ENCODE results near the gene SLC6A8. TPM values are rescaled to one million over a fixed set of nuclear protein-coding genes. Genes with fewer than 3 reads are reported as not detected.
A peak's percentile ranks its signal among the peaks of the same experiment; 100 is the strongest.
"Not testable (repeated sequence)": the region's sequence is repeated elsewhere in the genome, so short reads cannot be mapped to it uniquely, and the experiment has no call there.

SLC6A8 gene
- total and polyA plus RNA-seq, 5 donors from 2014 or later: 0.08 to 3.4 (median 0.28) TPM

DNA sequence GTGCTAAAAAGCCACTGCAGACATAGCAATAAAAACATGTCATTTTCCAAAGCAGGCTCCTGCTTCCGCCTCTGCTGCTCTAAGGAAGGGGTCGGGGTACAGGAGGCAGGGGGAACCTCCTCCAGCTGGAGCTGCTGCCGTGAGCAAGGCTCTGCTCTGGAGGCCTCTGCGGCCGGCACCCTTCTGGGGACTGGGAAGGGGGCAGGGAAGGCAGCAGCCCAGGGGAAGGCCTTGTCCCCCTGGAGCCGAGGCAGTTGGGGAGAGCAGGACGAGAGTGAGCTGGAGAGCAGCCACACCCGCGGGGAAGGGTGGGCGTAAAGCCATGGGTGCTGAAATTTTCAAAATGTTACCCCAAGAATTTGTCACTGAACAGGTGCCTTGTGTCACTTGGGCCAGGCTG is 8.8 kb downstream of the SLC6A8 start:
- not testable (repeated sequence) for H3K27me3 ChIP-seq (ENCODE audit: control insufficient read depth, insufficient read depth, low read length); H3K4me3 Mint-ChIP-seq; H3K36me3 ChIP-seq (ENCODE audit: control insufficient read depth, insufficient read depth, low read length); H3K27ac Mint-ChIP-seq; DNase-seq; H3K4me1 Mint-ChIP-seq; ATAC-seq (ENCODE audit: low read depth in 2 of 2); H3K9me3 ChIP-seq (ENCODE audit: control insufficient read depth in 2 of 2, low read length in 2 of 2); H3K4me3 ChIP-seq (ENCODE audit: low read depth, low read length); H3K4me1 ChIP-seq (ENCODE audit: control insufficient read depth, insufficient read depth, low read length, poor library complexity, severe bottlenecking); H3K36me3 Mint-ChIP-seq; H3K27ac ChIP-seq (ENCODE audit: insufficient read depth, low read length, poor library complexity, severe bottlenecking); H3K27me3 Mint-ChIP-seq; H3K9me3 Mint-ChIP-seq

- H3K9me3 ChIP-seq (ENCODE audit: control insufficient read depth in 2 of 2, low read length in 2 of 2); H3K27ac Mint-ChIP-seq; DNase-seq; H3K36me3 Mint-ChIP-seq; H3K27me3 ChIP-seq (ENCODE audit: control insufficient read depth, insufficient read depth, low read length); H3K4me3 ChIP-seq (ENCODE audit: low read depth, low read length); H3K9me3 Mint-ChIP-seq; H3K4me3 Mint-ChIP-seq; H3K27ac ChIP-seq (ENCODE audit: insufficient read depth, low read length, poor library complexity, severe bottlenecking); H3K36me3 ChIP-seq (ENCODE audit: control insufficient read depth, insufficient read depth, low read length); ATAC-seq (ENCODE audit: low read depth in 2 of 2); H3K27me3 Mint-ChIP-seq; H3K4me1 ChIP-seq (ENCODE audit: control insufficient read depth, insufficient read depth, low read length, poor library complexity, severe bottlenecking); H3K4me1 Mint-ChIP-seq: not testable (repeated sequence)
These were observed 9.4 kb downstream of the SLC6A8 start for GRCh38 chrX:153696986-153697722.

DNA sequence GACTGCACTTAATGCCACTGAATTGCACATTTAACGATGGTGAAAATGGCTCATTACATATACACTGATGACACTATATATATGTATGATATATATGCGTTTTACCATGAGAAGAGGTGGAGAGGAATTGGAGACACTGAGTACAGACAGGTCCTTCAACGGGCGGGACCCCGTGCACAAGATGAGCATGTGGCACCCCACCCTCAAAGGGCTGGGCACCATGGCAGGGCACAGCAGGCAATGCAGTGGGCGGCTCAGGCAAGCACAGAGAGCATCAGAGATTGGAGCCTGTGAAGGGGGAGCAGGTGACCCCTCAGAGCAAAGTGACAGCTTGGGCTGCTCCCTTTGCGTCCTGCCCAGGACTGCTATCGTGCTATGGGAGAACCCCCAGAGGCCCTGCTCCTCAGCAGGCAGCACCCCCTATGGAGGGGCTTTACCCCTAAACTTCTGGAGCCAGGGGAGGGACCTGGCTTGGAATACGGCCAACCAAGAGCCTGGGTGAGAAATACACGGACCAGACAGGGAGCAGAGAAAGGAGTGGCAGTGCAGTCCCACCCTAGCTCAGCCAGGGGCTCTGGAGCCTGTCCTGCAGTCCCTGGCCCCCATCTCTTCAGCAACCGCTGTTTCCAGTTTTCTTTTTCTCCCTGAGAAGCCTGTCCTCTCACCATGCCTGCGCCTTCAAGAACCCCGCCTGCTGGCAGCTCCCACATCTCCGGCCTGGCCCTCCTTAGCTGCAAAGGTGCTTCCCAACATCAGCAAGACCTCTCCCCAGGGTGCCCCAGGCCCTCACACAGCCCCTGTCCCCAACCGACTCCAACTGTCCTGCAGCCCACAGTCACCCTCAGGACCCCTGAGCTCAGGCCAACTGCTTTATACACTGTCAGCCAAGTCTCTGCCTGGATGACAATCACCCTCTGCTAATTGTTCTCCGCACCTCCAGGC is 10.5 kb downstream of the SLC6A8 start:
- Histone ChIP-seq H3K9me3 (ENCODE audit: control insufficient read depth in 2 of 2, low read length in 2 of 2) (no peaks in the 10 kb centered on the region), H3K36me3 (ENCODE audit: control insufficient read depth, insufficient read depth, low read length) (peaks cover 6% of the 10 kb centered on the region), H3K4me3 (ENCODE audit: low read depth, low read length) (no peak overlapping the region), H3K27me3 (ENCODE audit: control insufficient read depth, insufficient read depth, low read length) (no peaks in the 10 kb centered on the region), H3K27ac (ENCODE audit: insufficient read depth, low read length, poor library complexity, severe bottlenecking) (no peak overlapping the region), H3K4me1 (ENCODE audit: control insufficient read depth, insufficient read depth, low read length, poor library complexity, severe bottlenecking) (no peaks in the 10 kb centered on the region)
- Mint-ChIP-seq H3K4me3 (no peak overlapping the region), H3K9me3 (no peaks in the 10 kb centered on the region), H3K4me1 (peaks cover 0 to 2% (median under 1%) of the 10 kb centered on the region in 4 donors), H3K27me3 (no peaks in the 10 kb centered on the region), H3K36me3 (peaks cover 9% of the 10 kb centered on the region), H3K27ac (peak overlapping the region in 1 of 3 donors; percentile 56)
- ATAC-seq (ENCODE audit: low read depth in 2 of 2): no peak
- no peak for DNase-seq

DNA sequence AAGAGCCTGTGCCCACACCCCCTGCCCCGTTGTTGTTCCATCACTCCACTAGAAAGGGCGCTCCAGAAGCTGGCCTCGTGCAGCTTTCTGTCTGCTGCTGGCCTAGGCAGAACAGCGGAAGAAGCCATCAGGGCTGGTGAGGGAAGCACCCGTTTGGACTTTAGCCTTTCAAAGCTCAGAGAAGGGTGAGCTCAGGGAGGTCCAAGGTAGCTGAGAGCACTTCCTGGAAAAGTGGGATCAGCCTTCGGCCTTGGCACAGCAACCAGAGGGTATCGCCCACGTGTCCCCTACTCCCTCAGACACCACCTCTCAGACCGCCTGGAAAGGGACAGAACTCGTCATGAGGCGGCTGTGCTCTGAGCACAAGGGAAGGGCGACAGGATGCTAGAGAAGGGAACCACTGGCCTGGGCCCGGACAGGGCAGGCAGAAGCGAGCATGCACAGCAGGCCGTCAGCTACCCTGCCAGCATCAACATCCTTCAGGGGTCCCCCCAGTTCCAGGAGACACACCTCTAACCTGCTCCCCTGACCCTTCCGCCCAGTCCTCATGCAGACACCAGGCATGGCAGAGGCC is 11.6 kb downstream of the SLC6A8 start:
- not testable (repeated sequence) for H3K4me1 ChIP-seq (ENCODE audit: control insufficient read depth, insufficient read depth, low read length, poor library complexity, severe bottlenecking); H3K4me3 Mint-ChIP-seq; H3K27ac Mint-ChIP-seq; H3K9me3 Mint-ChIP-seq; H3K27ac ChIP-seq (ENCODE audit: insufficient read depth, low read length, poor library complexity, severe bottlenecking); H3K27me3 ChIP-seq (ENCODE audit: control insufficient read depth, insufficient read depth, low read length); H3K4me1 Mint-ChIP-seq; ATAC-seq (ENCODE audit: low read depth in 2 of 2); H3K36me3 Mint-ChIP-seq; H3K27me3 Mint-ChIP-seq; H3K9me3 ChIP-seq (ENCODE audit: control insufficient read depth in 2 of 2, low read length in 2 of 2); H3K36me3 ChIP-seq (ENCODE audit: control insufficient read depth, insufficient read depth, low read length); DNase-seq; H3K4me3 ChIP-seq (ENCODE audit: low read depth, low read length)

- H3K36me3 Mint-ChIP-seq: not testable (repeated sequence)
These were observed 12.2 kb downstream of the SLC6A8 start for GRCh38 chrX:153699784-153700371.

DNA sequence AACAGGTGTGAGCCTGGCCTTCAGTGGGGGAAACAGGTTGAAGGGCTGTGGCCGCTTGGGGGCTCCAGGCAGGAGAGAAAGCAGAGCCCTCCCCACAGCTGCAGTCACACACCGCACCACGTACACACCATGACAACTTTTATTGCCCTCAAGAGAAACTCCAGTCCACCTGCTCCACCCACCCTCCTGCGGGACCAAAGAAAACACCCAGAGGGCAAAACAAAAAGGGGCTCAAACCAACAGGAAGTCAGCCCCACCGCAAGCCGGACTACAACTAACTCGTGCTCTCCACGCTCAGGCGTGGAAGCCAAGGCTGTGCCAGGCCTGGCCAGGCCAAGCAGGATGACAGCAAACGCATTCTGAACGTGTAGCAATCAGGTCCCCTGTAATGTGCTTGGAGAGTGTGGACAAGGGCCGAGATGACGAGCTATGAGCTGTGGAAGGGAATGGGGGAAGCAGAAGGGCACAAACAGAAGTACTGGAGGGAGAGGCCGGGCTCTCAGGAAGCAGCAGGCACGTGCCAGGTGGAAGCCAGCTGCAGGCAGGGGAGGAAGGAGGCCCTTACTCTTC is 12.7 kb downstream of the SLC6A8 start:
- peaks cover 0 to 4% (median 2%) of the 10 kb centered on the region in 4 donors for H3K4me1 Mint-ChIP-seq
- no peaks in the 10 kb centered on the region for H3K27me3 ChIP-seq (ENCODE audit: control insufficient read depth, insufficient read depth, low read length)
- ATAC-seq (ENCODE audit: low read depth in 2 of 2) (no peak), DNase-seq (no peak)
- no peaks in the 10 kb centered on the region for H3K9me3 ChIP-seq (ENCODE audit: control insufficient read depth in 2 of 2, low read length in 2 of 2)
- no peak overlapping the region for H3K4me3 Mint-ChIP-seq
- H3K27me3 Mint-ChIP-seq: no peaks in the 10 kb centered on the region
- no peak overlapping the region for H3K27ac Mint-ChIP-seq
- peaks cover 12% of the 10 kb centered on the region for H3K36me3 ChIP-seq (ENCODE audit: control insufficient read depth, insufficient read depth, low read length)
- peaks cover 9% of the 10 kb centered on the region for H3K36me3 Mint-ChIP-seq
- H3K27ac ChIP-seq (ENCODE audit: insufficient read depth, low read length, poor library complexity, severe bottlenecking): no peak overlapping the region
- no peak overlapping the region for H3K4me3 ChIP-seq (ENCODE audit: low read depth, low read length)
- no peaks in the 10 kb centered on the region for H3K9me3 Mint-ChIP-seq
- no peaks in the 10 kb centered on the region for H3K4me1 ChIP-seq (ENCODE audit: control insufficient read depth, insufficient read depth, low read length, poor library complexity, severe bottlenecking)

More at GRCh38 chrX:153699784-153700371, 12.2 kb downstream of the SLC6A8 start:
- not testable (repeated sequence) for H3K4me1 Mint-ChIP-seq; H3K4me3 ChIP-seq (ENCODE audit: low read depth, low read length); H3K9me3 ChIP-seq (ENCODE audit: control insufficient read depth in 2 of 2, low read length in 2 of 2); H3K27me3 ChIP-seq (ENCODE audit: control insufficient read depth, insufficient read depth, low read length); H3K27ac Mint-ChIP-seq; H3K27me3 Mint-ChIP-seq; DNase-seq; H3K27ac ChIP-seq (ENCODE audit: insufficient read depth, low read length, poor library complexity, severe bottlenecking); ATAC-seq (ENCODE audit: low read depth in 2 of 2); H3K4me1 ChIP-seq (ENCODE audit: control insufficient read depth, insufficient read depth, low read length, poor library complexity, severe bottlenecking); H3K9me3 Mint-ChIP-seq; H3K4me3 Mint-ChIP-seq
- H3K36me3 ChIP-seq (ENCODE audit: control insufficient read depth, insufficient read depth, low read length): peaks cover 12% of the 10 kb centered on the region

DNA sequence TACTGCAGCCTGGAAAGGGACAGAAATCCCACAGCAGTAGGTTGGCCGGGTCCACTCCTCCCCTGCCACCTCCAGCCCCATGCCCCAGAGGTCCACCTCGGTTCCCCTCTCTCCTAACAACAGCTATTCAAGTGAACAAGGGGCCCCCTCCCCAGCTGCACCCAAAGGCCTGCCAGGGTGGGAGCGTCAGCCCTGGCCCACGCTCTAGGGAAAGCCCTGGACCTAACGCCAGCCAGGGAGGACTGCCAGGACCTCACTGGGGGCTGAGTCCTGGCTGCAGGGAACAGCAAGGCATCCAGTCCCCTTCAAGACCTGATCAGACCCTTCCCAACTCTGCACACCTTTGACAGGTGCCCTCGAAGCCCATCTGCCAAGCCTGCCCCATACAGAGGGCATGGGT is 13.2 kb downstream of the SLC6A8 start:
- H3K4me3 Mint-ChIP-seq: no peak overlapping the region
- H3K9me3 Mint-ChIP-seq: no peaks in the 10 kb centered on the region
- Histone ChIP-seq H3K27ac (ENCODE audit: insufficient read depth, low read length, poor library complexity, severe bottlenecking) (no peak overlapping the region), H3K36me3 (ENCODE audit: control insufficient read depth, insufficient read depth, low read length) (peaks cover 12% of the 10 kb centered on the region), H3K4me3 (ENCODE audit: low read depth, low read length) (no peak overlapping the region), H3K4me1 (ENCODE audit: control insufficient read depth, insufficient read depth, low read length, poor library complexity, severe bottlenecking) (no peaks in the 10 kb centered on the region), H3K27me3 (ENCODE audit: control insufficient read depth, insufficient read depth, low read length) (no peaks in the 10 kb centered on the region), H3K9me3 (ENCODE audit: control insufficient read depth in 2 of 2, low read length in 2 of 2) (no peaks in the 10 kb centered on the region)
- no peaks in the 10 kb centered on the region for H3K27me3 Mint-ChIP-seq
- ATAC-seq (ENCODE audit: low read depth in 2 of 2): no peak
- DNase-seq: no peak
- peaks cover 9% of the 10 kb centered on the region for H3K36me3 Mint-ChIP-seq
- H3K4me1 Mint-ChIP-seq: peaks cover 0 to 4% (median under 1%) of the 10 kb centered on the region in 4 donors
- no peak overlapping the region for H3K27ac Mint-ChIP-seq
